Posterior vena cava (tissue), 2 donors: ENCODE measurements around the gene LSAMP. TPM values are rescaled to one million over a fixed set of nuclear protein-coding genes. Genes with fewer than 3 reads are reported as not detected.

Experiments
- DNase-seq: peaks from one replicate; pipeline ENCODE4 v3.0.0-alpha.2; 2020; ENCODE audit warnings: low spot score
- intact Hi-C, 2 donors: fragments of 100-400 bp; cut with DNase I; formaldehyde crosslinking; loops; one replicate each; pipeline versions ENCODE4 v1.14.1 to v1.14.2; 2022 to 2023
- total RNA-seq, 2 donors: library from RNA; stranded (reverse); fragmentation: NEBNext Ultra II Directional; extraction: Animal tissue kit (Norgen Biotek cat#: 25700); gene quantifications; one replicate each; pipeline ENCODE4 v1.2.1, GENCODE V29; 2021
- donor health status: DM: yes; HTN: yes; CAD: no.
- donor health status: DM: yes; HTN: yes; CAD: no.

LSAMP gene
- total RNA-seq, 2 donors from 2014 or later, result 3.7 to 11.9 TPM

- no peak for DNase-seq
These were observed 426.6 kb downstream of the LSAMP start for GRCh38 chr3:116018646-116019045.

GRCh38 chr3:116015931-116016330 lies 429.4 kb downstream of the LSAMP start:
- intact Hi-C loops, result no loop called here
- no peak for DNase-seq

More at GRCh38 chr3:116018646-116019045, 426.6 kb downstream of the LSAMP start:
- intact Hi-C loops, result no loop called here

- no peak for DNase-seq
- intact Hi-C loops, result no loop called here
These were observed 438.3 kb downstream of the LSAMP start for GRCh38 chr3:116007000-116007399.

GRCh38 chr3:116005404-116005803 lies 439.9 kb downstream of the LSAMP start:
- intact Hi-C loops, result no loop called here
- peak; percentile 82 for DNase-seq

- DNase-seq, result no peak
- intact Hi-C loops, result no loop called here
These were observed 443.1 kb downstream of the LSAMP start for GRCh38 chr3:116002235-116002634.

GRCh38 chr3:116001151-116001621 lies 444.1 kb downstream of the LSAMP start:
- no peak for DNase-seq
- intact Hi-C loops, result loop anchor here in 1 of 2 donors (2.0 kb wide), 1 partner anchor 26 kb away; no protein-coding TSS in a partner anchor

- DNase-seq, result no peak
- intact Hi-C loops, result loop anchor here in 1 of 2 donors (2.0 kb wide), 1 partner anchor 26 kb away; no protein-coding TSS in a partner anchor
These were observed 445.0 kb downstream of the LSAMP start for GRCh38 chr3:116000311-116000710.

- no peak for DNase-seq
- intact Hi-C loops, result loop anchor here in 1 of 2 donors (2.0 kb wide), 1 partner anchor 25 kb away; no protein-coding TSS in a partner anchor
These were observed 445.7 kb downstream of the LSAMP start for GRCh38 chr3:115999613-116000012.

- intact Hi-C loops, result no loop called here
- DNase-seq, result no peak
These were observed 446.2 kb downstream of the LSAMP start for GRCh38 chr3:115999001-115999585.

GRCh38 chr3:115996420-115997108 lies 448.7 kb downstream of the LSAMP start:
- DNase-seq, result no peak
- intact Hi-C loops, result no loop called here

GRCh38 chr3:115990669-115991068 lies 454.6 kb downstream of the LSAMP start:
- intact Hi-C loops, result no loop called here
- DNase-seq, result no peak

- DNase-seq, result no peak
- intact Hi-C loops, result no loop called here
These were observed 455.4 kb downstream of the LSAMP start for GRCh38 chr3:115989684-115990421.

GRCh38 chr3:115986555-115987207 lies 458.6 kb downstream of the LSAMP start:
- intact Hi-C loops, result no loop called here
- DNase-seq, result no peak

GRCh38 chr3:115982629-115983028 lies 462.7 kb downstream of the LSAMP start:
- intact Hi-C loops, result no loop called here

GRCh38 chr3:115982108-115982507 lies 463.2 kb downstream of the LSAMP start:
- intact Hi-C loops, result no loop called here
- no peak for DNase-seq

More at GRCh38 chr3:115982629-115983028, 462.7 kb downstream of the LSAMP start:
- DNase-seq, result no peak

GRCh38 chr3:115980709-115981108 lies 464.6 kb downstream of the LSAMP start:
- intact Hi-C loops, result no loop called here
- no peak for DNase-seq

- no peak for DNase-seq
- intact Hi-C loops, result no loop called here
These were observed 467.4 kb downstream of the LSAMP start for GRCh38 chr3:115977866-115978265.

GRCh38 chr3:115975796-115976195 lies 469.5 kb downstream of the LSAMP start:
- intact Hi-C loops, result loop anchor here in 1 of 2 donors (2.0 kb wide), 1 partner anchor 25 kb away; no protein-coding TSS in a partner anchor
- no peak for DNase-seq

GRCh38 chr3:115975353-115975752 lies 469.9 kb downstream of the LSAMP start:
- no peak for DNase-seq
- intact Hi-C loops, result loop anchor here in 1 of 2 donors (2.0 kb wide), 1 partner anchor 25 kb away; no protein-coding TSS in a partner anchor
